ENCODE measurements around the gene ABCC1. TPM values are rescaled to one million over a fixed set of nuclear protein-coding genes. Genes with fewer than 3 reads are reported as not detected.
A peak's percentile ranks its signal among the peaks of the same experiment; 100 is the strongest.
"Not testable (repeated sequence)": the region's sequence is repeated elsewhere in the genome, so short reads cannot be mapped to it uniquely, and the experiment has no call there.

The ABCC1 gene
- total RNA-seq, 1 experiment from 2014 or later = 46.3 TPM

GRCh38 chr16:16144416-16144815 is 195.0 kb downstream of the ABCC1 start:
- Mint-ChIP-seq H3K9me3 (ENCODE audit: low read depth, unreplicated experiment) (no peaks in the 10 kb centered on the region), H3K4me3 (ENCODE audit: low read depth, unreplicated experiment) (no peak overlapping the region), H3K27me3 (ENCODE audit: unreplicated experiment) (no peaks in the 10 kb centered on the region), H3K4me1 (ENCODE audit: low read depth, unreplicated experiment) (no peaks in the 10 kb centered on the region), H3K27ac (ENCODE audit: unreplicated experiment) (no peak overlapping the region), H3K36me3 (ENCODE audit: insufficient read depth, unreplicated experiment) (peaks cover 27% of the 10 kb centered on the region)
- CTCF ChIA-PET = interaction anchor here (1.5 kb wide), 1 partner anchor 10 kb away, joined by 5 read pairs; no protein-coding TSS in a partner anchor
- no peak for TF ChIP-seq CTCF (IDR thresholded peaks at IDR 0.05; ENCODE audit: unreplicated experiment)
- BruUV-seq (replicated peaks) = no TSS peak
- peak; percentile 9 for DNase-seq
- intact Hi-C loops (cut with micrococcal nuclease; ENCODE audit: unreplicated experiment) = no loop called here

- CTCF ChIA-PET = no interaction called here
- DNase-seq = no peak
- Mint-ChIP-seq H3K4me3 (ENCODE audit: low read depth, unreplicated experiment) (no peak overlapping the region), H3K27me3 (ENCODE audit: unreplicated experiment) (no peaks in the 10 kb centered on the region), H3K4me1 (ENCODE audit: low read depth, unreplicated experiment) (no peaks in the 10 kb centered on the region), H3K36me3 (ENCODE audit: insufficient read depth, unreplicated experiment) (peaks cover 25% of the 10 kb centered on the region), H3K9me3 (ENCODE audit: low read depth, unreplicated experiment) (no peaks in the 10 kb centered on the region), H3K27ac (ENCODE audit: unreplicated experiment) (no peak overlapping the region)
- TF ChIP-seq CTCF (IDR thresholded peaks at IDR 0.05; ENCODE audit: unreplicated experiment) = no peak
- BruUV-seq (replicated peaks) = no TSS peak
- intact Hi-C loops (cut with micrococcal nuclease; ENCODE audit: unreplicated experiment) = no loop called here
Observed at GRCh38 chr16:16145286-16145685, 195.9 kb downstream of the ABCC1 start.

- no peaks in the 10 kb centered on the region for H3K27me3 Mint-ChIP-seq (ENCODE audit: unreplicated experiment)
- H3K4me1 Mint-ChIP-seq (ENCODE audit: low read depth, unreplicated experiment) = no peaks in the 10 kb centered on the region
- DNase-seq = no peak
- H3K27ac Mint-ChIP-seq (ENCODE audit: unreplicated experiment) = no peak overlapping the region
- peaks cover 22% of the 10 kb centered on the region for H3K36me3 Mint-ChIP-seq (ENCODE audit: insufficient read depth, unreplicated experiment)
- BruUV-seq (replicated peaks) = no TSS peak
- TF ChIP-seq CTCF (IDR thresholded peaks at IDR 0.05; ENCODE audit: unreplicated experiment) = no peak
- no peaks in the 10 kb centered on the region for H3K9me3 Mint-ChIP-seq (ENCODE audit: low read depth, unreplicated experiment)
- CTCF ChIA-PET = no interaction called here
- no peak overlapping the region for H3K4me3 Mint-ChIP-seq (ENCODE audit: low read depth, unreplicated experiment)
- intact Hi-C loops (cut with micrococcal nuclease; ENCODE audit: unreplicated experiment) = no loop called here
Observed at GRCh38 chr16:16146380-16147315, 197.2 kb downstream of the ABCC1 start.

GRCh38 chr16:16147316-16147999 is 198.0 kb downstream of the ABCC1 start:
- CTCF ChIA-PET = no interaction called here

GRCh38 chr16:16148000-16148599 is 198.7 kb downstream of the ABCC1 start:
- DNase-seq; intact Hi-C loops (cut with micrococcal nuclease; ENCODE audit: unreplicated experiment); BruUV-seq (replicated peaks); H3K4me3 Mint-ChIP-seq (ENCODE audit: low read depth, unreplicated experiment); H3K9me3 Mint-ChIP-seq (ENCODE audit: low read depth, unreplicated experiment); H3K27ac Mint-ChIP-seq (ENCODE audit: unreplicated experiment); H3K4me1 Mint-ChIP-seq (ENCODE audit: low read depth, unreplicated experiment); H3K27me3 Mint-ChIP-seq (ENCODE audit: unreplicated experiment); CTCF ChIA-PET: not testable (repeated sequence)
- H3K36me3 Mint-ChIP-seq (ENCODE audit: insufficient read depth, unreplicated experiment) = peaks cover 22% of the 10 kb centered on the region

More at GRCh38 chr16:16147316-16147999, 198.0 kb downstream of the ABCC1 start:
- no peaks in the 10 kb centered on the region for H3K9me3 Mint-ChIP-seq (ENCODE audit: low read depth, unreplicated experiment)
- peaks cover 22% of the 10 kb centered on the region for H3K36me3 Mint-ChIP-seq (ENCODE audit: insufficient read depth, unreplicated experiment)
- DNase-seq = no peak
- no peak overlapping the region for H3K27ac Mint-ChIP-seq (ENCODE audit: unreplicated experiment)
- H3K4me3 Mint-ChIP-seq (ENCODE audit: low read depth, unreplicated experiment) = no peak overlapping the region
- no peaks in the 10 kb centered on the region for H3K4me1 Mint-ChIP-seq (ENCODE audit: low read depth, unreplicated experiment)
- no peaks in the 10 kb centered on the region for H3K27me3 Mint-ChIP-seq (ENCODE audit: unreplicated experiment)
- intact Hi-C loops (cut with micrococcal nuclease; ENCODE audit: unreplicated experiment) = no loop called here
- BruUV-seq (replicated peaks) = no TSS peak
- no peak for TF ChIP-seq CTCF (IDR thresholded peaks at IDR 0.05; ENCODE audit: unreplicated experiment)

Data from Calu3 (cell line).